ENCODE results near the gene CABS1.

DNA sequence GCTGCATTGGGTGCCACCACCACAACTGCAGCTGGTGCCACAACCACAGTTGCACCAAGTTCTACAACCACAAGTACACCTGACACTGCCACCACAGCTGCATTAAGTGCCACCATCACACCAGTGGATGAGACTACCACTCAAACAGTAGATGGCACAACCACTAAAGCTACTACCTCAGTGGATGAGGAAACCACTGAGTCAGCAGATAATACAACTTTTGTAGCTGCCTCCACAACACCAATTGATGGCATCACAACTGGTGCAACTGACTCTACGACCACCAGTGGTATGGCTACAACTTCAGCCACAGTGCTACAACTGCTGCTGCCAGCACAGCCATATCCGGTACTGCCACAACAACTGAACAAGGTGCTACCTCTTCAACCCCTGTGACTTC is 35.1 kb upstream of the CABS1 start:
- TF ChIP-seq SP1 (IDR thresholded peaks at IDR 0.05) (no peak), TARDBP (IDR thresholded peaks at IDR 0.05) (no peak), BHLHE40 (IDR thresholded peaks at IDR 0.05; ENCODE audit: borderline replicate concordance) (no peak), FOXA1 (IDR thresholded peaks at IDR 0.05) (no peak), FOXK2 (IDR thresholded peaks at IDR 0.05) (no peak)
